ENCODE measurements around the gene XDH.

The XDH gene

GRCh38 chr2:31335921-31336585 lies 78.5 kb downstream of the XDH start:
- ChIA-PET POLR2A (no interaction called here), CTCF (interaction anchor here (1.2 to 12.4 kb wide), 4 partner anchors 15 to 625 kb away, joined by 3 to 216 read pairs (median 28); no protein-coding TSS in a partner anchor)
- DNase-seq (ENCODE audit: extremely low spot score): no peak
- TF ChIP-seq, protein P1, sequence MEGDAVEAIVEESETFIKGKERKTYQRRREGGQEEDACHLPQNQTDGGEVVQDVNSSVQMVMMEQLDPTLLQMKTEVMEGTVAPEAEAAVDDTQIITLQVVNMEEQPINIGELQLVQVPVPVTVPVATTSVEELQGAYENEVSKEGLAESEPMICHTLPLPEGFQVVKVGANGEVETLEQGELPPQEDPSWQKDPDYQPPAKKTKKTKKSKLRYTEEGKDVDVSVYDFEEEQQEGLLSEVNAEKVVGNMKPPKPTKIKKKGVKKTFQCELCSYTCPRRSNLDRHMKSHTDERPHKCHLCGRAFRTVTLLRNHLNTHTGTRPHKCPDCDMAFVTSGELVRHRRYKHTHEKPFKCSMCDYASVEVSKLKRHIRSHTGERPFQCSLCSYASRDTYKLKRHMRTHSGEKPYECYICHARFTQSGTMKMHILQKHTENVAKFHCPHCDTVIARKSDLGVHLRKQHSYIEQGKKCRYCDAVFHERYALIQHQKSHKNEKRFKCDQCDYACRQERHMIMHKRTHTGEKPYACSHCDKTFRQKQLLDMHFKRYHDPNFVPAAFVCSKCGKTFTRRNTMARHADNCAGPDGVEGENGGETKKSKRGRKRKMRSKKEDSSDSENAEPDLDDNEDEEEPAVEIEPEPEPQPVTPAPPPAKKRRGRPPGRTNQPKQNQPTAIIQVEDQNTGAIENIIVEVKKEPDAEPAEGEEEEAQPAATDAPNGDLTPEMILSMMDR (IDR thresholded peaks at IDR 0.05; ENCODE audit: control extremely low read depth, extremely low read depth, low read depth, missing control alignments): no peak

DNA sequence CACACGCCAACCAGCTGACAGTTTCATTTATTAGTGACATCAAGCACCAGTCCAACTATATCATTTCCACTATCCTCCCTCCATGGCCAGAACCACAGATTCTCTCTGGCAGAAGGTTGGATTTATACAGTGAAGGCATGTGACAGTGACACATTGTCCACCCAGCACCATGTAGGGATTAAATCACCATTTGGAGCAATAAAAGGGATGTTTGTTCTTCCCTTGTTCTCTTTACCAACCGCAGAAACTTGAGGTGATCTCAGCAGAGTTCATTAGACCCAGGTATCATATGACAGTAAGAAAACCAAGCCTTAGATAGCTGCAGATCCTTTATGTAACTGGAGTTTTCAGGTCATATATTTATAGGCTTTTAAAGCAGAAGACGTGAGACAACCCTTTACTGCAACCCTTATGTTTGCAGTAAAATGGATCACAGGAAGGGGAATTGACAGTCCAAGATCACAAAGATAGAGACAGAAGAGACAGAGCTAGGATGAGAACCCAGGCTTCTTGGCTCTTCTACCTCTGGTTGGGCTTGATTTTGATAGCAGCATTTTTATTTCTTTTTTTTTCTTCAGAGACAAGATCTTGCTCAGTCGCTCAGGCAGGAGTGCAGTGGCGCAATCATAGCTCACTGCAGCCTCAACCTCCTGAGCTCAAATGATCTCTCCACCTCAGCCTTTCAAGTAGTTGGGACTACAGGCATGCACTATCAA lies 80.1 kb downstream of the XDH start:
- ChIA-PET CTCF (interaction anchor here (0.7 to 12.4 kb wide), 31 partner anchors 8 to 1188 kb away, joined by 3 to 216 read pairs (median 4); partner anchors contain the start of gene EHD3), POLR2A (no interaction called here)
- no peak for DNase-seq (ENCODE audit: extremely low spot score)
- TF ChIP-seq, protein P1 (IDR thresholded peaks at IDR 0.05; ENCODE audit: control extremely low read depth, extremely low read depth, low read depth, missing control alignments): no peak

DNA sequence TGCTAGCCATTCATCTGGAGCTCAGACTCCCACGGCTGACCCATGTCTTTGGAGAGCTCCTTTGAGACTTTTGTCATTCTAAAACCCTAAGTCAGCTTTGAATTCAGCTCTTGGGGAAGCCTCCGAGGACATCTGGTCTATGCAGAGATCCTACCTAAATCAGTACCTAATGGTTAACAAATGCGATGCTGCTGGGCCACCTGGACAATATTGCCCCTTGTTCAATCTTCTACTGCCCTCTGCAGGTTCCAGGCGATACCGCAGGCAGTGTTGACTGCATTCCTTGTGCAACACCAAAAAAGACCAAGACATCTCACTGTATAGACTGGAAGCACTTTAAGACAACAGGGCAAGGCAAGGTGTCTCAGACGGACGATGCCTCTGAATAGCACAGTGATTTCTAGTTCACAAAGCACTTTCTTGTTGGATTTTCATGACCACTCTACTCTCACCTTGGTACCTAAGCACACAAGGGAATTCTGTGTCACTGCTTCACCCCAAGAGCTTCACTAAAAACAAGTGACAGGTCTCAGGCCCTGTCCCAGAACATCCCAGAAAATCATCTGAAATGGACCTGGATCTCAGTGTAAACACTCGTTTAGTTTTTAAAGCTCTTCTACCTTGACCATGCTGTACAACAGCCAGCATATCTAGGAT lies 80.9 kb downstream of the XDH start:
- ChIA-PET CTCF (interaction anchor here (0.6 to 12.4 kb wide), 48 partner anchors 8 to 1187 kb away, joined by 3 to 216 read pairs (median 3); partner anchors contain the start of gene EHD3), POLR2A (no interaction called here)
- TF ChIP-seq, protein P1 (IDR thresholded peaks at IDR 0.05; ENCODE audit: control extremely low read depth, extremely low read depth, low read depth, missing control alignments): peak; percentile 90
- peak; percentile 72 for DNase-seq (ENCODE audit: extremely low spot score)

DNA sequence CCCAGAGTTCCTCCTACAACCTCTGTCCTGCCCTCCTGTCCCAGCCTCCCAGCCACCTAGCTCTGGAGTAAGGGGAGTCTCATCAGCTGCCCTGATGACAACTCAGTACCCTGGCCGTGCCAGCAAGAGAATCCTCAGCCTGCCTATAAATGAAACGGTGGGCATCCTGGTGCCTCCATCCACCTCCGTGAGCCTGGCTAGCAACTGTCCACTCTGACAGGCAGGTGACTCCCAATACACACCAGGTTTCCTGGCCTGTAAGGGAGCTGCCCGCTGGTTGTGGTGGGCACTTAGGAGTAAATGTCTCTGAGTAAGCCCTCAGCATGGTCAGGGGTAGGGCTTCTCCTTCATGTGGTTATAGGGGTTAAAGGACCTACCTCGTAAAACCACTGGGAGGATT lies 81.5 kb downstream of the XDH start:
- TF ChIP-seq, protein P1 (IDR thresholded peaks at IDR 0.05; ENCODE audit: control extremely low read depth, extremely low read depth, low read depth, missing control alignments): no peak
- POLR2A ChIA-PET: no interaction called here
- CTCF ChIA-PET: interaction anchor here (0.6 to 12.4 kb wide), 32 partner anchors 9 to 1168 kb away, joined by 3 to 216 read pairs (median 4); partner anchors contain the start of gene EHD3

DNA sequence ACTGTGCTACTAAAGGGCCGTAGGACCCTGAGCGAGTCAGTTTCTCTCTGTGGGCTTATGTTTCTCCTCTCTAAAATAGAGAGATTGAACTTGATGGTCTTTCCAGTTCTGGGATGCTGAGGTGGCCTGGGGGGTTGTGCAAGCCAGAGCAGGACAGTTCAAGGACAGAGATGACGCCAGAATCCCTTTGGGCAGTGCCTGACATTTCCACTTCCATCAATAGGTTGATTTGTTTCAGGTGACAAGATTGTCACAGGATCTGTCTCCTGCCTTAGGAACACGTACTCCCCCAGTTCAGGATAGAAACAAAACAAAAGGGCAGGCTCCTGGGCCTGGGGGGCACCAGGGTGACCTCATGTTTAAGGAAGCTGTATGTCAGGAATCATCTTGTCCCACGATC lies 82.0 kb downstream of the XDH start:
- DNase-seq (ENCODE audit: extremely low spot score): no peak
- TF ChIP-seq, protein P1 (IDR thresholded peaks at IDR 0.05; ENCODE audit: control extremely low read depth, extremely low read depth, low read depth, missing control alignments): no peak
- ChIA-PET POLR2A (no interaction called here), CTCF (interaction anchor here (0.8 to 12.4 kb wide), 17 partner anchors 9 to 1168 kb away, joined by 3 to 216 read pairs (median 5); no protein-coding TSS in a partner anchor)

More for the DNA sequence above, 81.5 kb downstream of the XDH start:
- DNase-seq (ENCODE audit: extremely low spot score): no peak

DNA sequence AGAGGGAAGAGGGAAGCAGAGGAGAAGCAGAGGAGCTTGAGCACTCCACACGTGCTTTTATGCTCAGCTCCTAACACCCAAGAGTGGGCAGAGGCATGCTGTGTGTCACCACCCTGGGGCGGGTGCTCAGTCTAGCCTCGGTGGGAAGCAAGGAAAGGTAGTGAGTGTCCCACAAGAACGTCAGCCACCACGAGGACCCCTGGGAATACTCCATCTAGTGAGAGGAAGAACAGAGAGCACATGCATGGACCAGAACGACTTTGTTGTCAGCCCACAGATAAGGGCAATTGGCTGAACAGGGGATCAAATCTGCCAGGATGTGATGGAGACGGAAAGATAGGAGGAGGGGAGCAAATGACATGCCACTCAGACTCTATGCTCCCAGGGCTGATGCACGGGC lies 83.4 kb downstream of the XDH start:
- ChIA-PET POLR2A (no interaction called here), CTCF (interaction anchor here (1.0 to 12.4 kb wide), 5 partner anchors 10 to 620 kb away, joined by 3 to 216 read pairs (median 4); no protein-coding TSS in a partner anchor)
- TF ChIP-seq, protein P1 (IDR thresholded peaks at IDR 0.05; ENCODE audit: control extremely low read depth, extremely low read depth, low read depth, missing control alignments): no peak
- DNase-seq (ENCODE audit: extremely low spot score): no peak
